K562 (cell line): ENCODE data around the gene MAD1L1. TPM values are rescaled to one million over a fixed set of nuclear protein-coding genes. Genes with fewer than 3 reads are reported as not detected.

Source experiments
- ATAC-seq: fragments of 200-7000 bp; cut with Tn5 transposase; 3 replicates; pipeline ENCODE4 v1.9.1; 2020; ENCODE audit warnings: moderate library complexity
- BruUV-seq: library from RNA; stranded (reverse); fragments of 400-500 nt; replicated peaks from 2 replicates; lab custom pipeline; 2021; lab: Mats Ljungman, UMichigan
- CTCF ChIA-PET: fragments of 300-600 bp; formaldehyde crosslinking; extraction: SDS; loops from one replicate; lab custom pipeline; 2021; ENCODE audit warnings: low intra/inter-chr PET ratio; lab: Yijun Ruan, JAX
- POLR2A ChIA-PET: fragments of 300-600, 350-650 bp; sonication (Branson Sonifier 250); formaldehyde crosslinking; extraction: SDS; loops from one replicate; lab custom pipeline; 2021; ENCODE audit warnings: antibody characterized with exemption, inconsistent platforms; lab: Yijun Ruan, JAX
- DNase-seq, 4 experiments: peaks; one replicate each; pipeline versions ENCODE4 v3.0.0 to v3.0.0-alpha.2; 2011 to 2018; ENCODE audit warnings: low spot score in 3 of 4, mixed read lengths in 3 of 4; ENCODE audit errors: extremely low read depth in 1 of 4
- FAIRE-seq: peaks from 2 replicates; lab custom pipeline; 2011; peaks lifted over from hg19 to GRCh38; lab: Jason Lieb, UNC
- H2AFZ ChIP-seq: 2 replicates; pipeline ENCODE4 v1.6.0; 2011; ENCODE audit warnings: low read depth, low read length, control low read depth, inconsistent platforms
- H3K27ac ChIP-seq: fragments of 200-600 bp; 3 replicates; pipeline ENCODE4 v1.8.0; 2011; ENCODE audit warnings: low read depth, mild to moderate bottlenecking, control low read depth, inconsistent platforms, low read length, moderate library complexity, mixed read lengths; ENCODE audit errors: extremely low read depth
- H3K27me3 ChIP-seq, 2 experiments: fragments of 300-600 bp in 1 of 2; 2 replicates in 1 of 2; 3 replicates in 1 of 2; pipeline versions ENCODE4 v1.6.0 to v1.8.0; 2011; ENCODE audit warnings: inconsistent platforms in 2 of 2, low read length in 2 of 2, mild to moderate bottlenecking in 1 of 2, mixed read lengths in 1 of 2, moderate library complexity in 1 of 2; ENCODE audit not compliant: control insufficient read depth in 2 of 2, insufficient read depth in 2 of 2
- H3K36me3 ChIP-seq: fragments of 300-600 bp; 3 replicates; pipeline ENCODE4 v1.8.0; 2011; ENCODE audit warnings: mild to moderate bottlenecking, low read length, inconsistent platforms; ENCODE audit not compliant: control insufficient read depth, insufficient read depth
- H3K4me1 ChIP-seq, 2 experiments: fragments of 200-600 bp in 1 of 2; replicated peaks in 1 of 2; 2 replicates in 1 of 2; 3 replicates in 1 of 2; pipeline versions ENCODE4 v1.5.1 to v1.8.0; 2011; ENCODE audit warnings: inconsistent platforms in 2 of 2, low read length in 2 of 2, mild to moderate bottlenecking in 1 of 2, mixed read lengths in 1 of 2, moderate library complexity in 1 of 2; ENCODE audit not compliant: control insufficient read depth in 2 of 2, insufficient read depth in 2 of 2
- H3K4me2 ChIP-seq: 2 replicates; pipeline ENCODE4 v1.6.1; 2011; ENCODE audit warnings: low read length, control low read depth, inconsistent platforms, mixed read lengths; ENCODE audit not compliant: insufficient read depth
- H3K4me3 ChIP-seq: fragments of 200-600 bp; sonication (generic), shearing (Covaris generic); 2 replicates; pipeline ENCODE4 v1.5.1; 2016; ENCODE audit warnings: control low read depth, inconsistent platforms
- H3K79me2 ChIP-seq: fragments of 200-600 bp; 3 replicates; pipeline ENCODE4 v1.8.0; 2011; ENCODE audit warnings: low read length, inconsistent platforms; ENCODE audit not compliant: control insufficient read depth, insufficient read depth
- H3K9ac ChIP-seq, 2 experiments: 2 replicates each; pipeline versions ENCODE4 v1.6.0 to v1.6.1; 2011; ENCODE audit warnings: low read depth in 2 of 2, low read length in 2 of 2, control low read depth in 1 of 2, inconsistent platforms in 1 of 2, mild to moderate bottlenecking in 1 of 2, mixed read lengths in 1 of 2; ENCODE audit not compliant: insufficient read depth in 1 of 2
- H3K9me1 ChIP-seq: one replicate; pipeline ENCODE4 v1.6.0; 2011; ENCODE audit warnings: inconsistent platforms, mild to moderate bottlenecking, low read length, moderate library complexity; ENCODE audit not compliant: control insufficient read depth, insufficient read depth
- H3K9me3 ChIP-seq: replicated peaks from 2 replicates; pipeline ENCODE4 v1.5.1; 2011; ENCODE audit warnings: low read depth, low read length, inconsistent platforms; ENCODE audit not compliant: control insufficient read depth, insufficient read depth
- H4K20me1 ChIP-seq: replicated peaks from 2 replicates; pipeline ENCODE4 v1.6.1; 2011; ENCODE audit warnings: low read length, inconsistent platforms, mixed read lengths; ENCODE audit not compliant: control insufficient read depth, insufficient read depth
- CHD1 ChIP-seq: fragments of 200-600 bp; sonication (generic); IDR thresholded peaks from one replicate; pipeline ENCODE4 v1.6.1; 2012; ENCODE audit warnings: mild to moderate bottlenecking, moderate library complexity, low read length, inconsistent platforms
- GATAD2B ChIP-seq: fragments of 450-650 bp; IDR thresholded peaks from 2 replicates; pipeline ENCODE4 v1.6.1; 2017; ENCODE audit warnings: mild to moderate bottlenecking, borderline replicate concordance
- SMARCC2 ChIP-seq: fragments of 450-650 bp; IDR thresholded peaks from 2 replicates; pipeline ENCODE4 v1.6.1; 2017; ENCODE audit warnings: antibody characterized with exemption, moderate library complexity, mild to moderate bottlenecking, low read depth
- ZNF445 ChIP-seq: fragments of 250-450 bp; sonication (Bioruptor Pico); IDR thresholded peaks from 2 replicates; pipeline ENCODE4 v1.4.0; 2020; ENCODE audit warnings: low read depth, mild to moderate bottlenecking, moderate library complexity
- ZNF551 ChIP-seq: fragments of 250-450 bp; sonication (Bioruptor Pico); IDR thresholded peaks from 2 replicates; pipeline ENCODE4 v1.5.0; 2021; ENCODE audit warnings: mild to moderate bottlenecking, moderate library complexity
- WGBS: fragments of 100-300 bp; shearing (Covaris generic); methylation state at CpG from one replicate; pipeline ENCODE4 v1.1.6; 2016; ENCODE audit warnings: low coverage, mixed read lengths; ENCODE audit not compliant: insufficient coverage; ENCODE audit errors: missing lambda C conversion rate; 5-methylcytosine and 5-hydroxymethylcytosine counted together
- in situ Hi-C: fragments of 300-500 bp; cut with MboI; formaldehyde crosslinking; loops from 4 replicates; pipeline ENCODE4 v1.15.0; 2018; ENCODE audit warnings: inconsistent platforms, mixed read lengths
- intact Hi-C: fragments of 100-400 bp; cut with micrococcal nuclease; formaldehyde crosslinking; loops from 2 replicates; pipeline ENCODE4 v1.14.2; 2022
- polyA plus RNA-seq, 8 experiments: library from polyadenylated mRNA; depleted of rRNA in 4 of 8; stranded (reverse) in 5 of 8; unstranded in 3 of 8; fragments of >200 nt; fragmentation: Nextera tagmentation in 2 of 8; fragmentation: Illumina TruSeq in 1 of 8; extraction: Ambion mirVana in 2 of 8; extraction: Trizol in 1 of 8; gene quantifications; 2 replicates each; pipeline versions ENCODE4 v1.2.1 to v1.2.3, GENCODE V29; 2011 to 2014; ENCODE audit warnings: inconsistent platforms in 1 of 8, missing spikeins in 1 of 8
- total RNA-seq, 7 experiments: library from RNA; depleted of rRNA in 6 of 7; stranded (reverse); fragments of >200 nt in 6 of 7; fragmentation: Illumina TruSeq in 2 of 7; extraction: Trizol in 2 of 7; gene quantifications; 2 replicates each; pipeline versions ENCODE4 v1.2.1 to v1.2.3, GENCODE V29; 2011 to 2021; ENCODE audit warnings: low replicate concordance in 1 of 7

Gene MAD1L1
- total and polyA plus RNA-seq, 9 of the 15 experiments (the other 6 are each of a cell fraction or from before 2014, with no cell fraction given), result 1.7 to 89.7 (median 18.0) TPM

DNA sequence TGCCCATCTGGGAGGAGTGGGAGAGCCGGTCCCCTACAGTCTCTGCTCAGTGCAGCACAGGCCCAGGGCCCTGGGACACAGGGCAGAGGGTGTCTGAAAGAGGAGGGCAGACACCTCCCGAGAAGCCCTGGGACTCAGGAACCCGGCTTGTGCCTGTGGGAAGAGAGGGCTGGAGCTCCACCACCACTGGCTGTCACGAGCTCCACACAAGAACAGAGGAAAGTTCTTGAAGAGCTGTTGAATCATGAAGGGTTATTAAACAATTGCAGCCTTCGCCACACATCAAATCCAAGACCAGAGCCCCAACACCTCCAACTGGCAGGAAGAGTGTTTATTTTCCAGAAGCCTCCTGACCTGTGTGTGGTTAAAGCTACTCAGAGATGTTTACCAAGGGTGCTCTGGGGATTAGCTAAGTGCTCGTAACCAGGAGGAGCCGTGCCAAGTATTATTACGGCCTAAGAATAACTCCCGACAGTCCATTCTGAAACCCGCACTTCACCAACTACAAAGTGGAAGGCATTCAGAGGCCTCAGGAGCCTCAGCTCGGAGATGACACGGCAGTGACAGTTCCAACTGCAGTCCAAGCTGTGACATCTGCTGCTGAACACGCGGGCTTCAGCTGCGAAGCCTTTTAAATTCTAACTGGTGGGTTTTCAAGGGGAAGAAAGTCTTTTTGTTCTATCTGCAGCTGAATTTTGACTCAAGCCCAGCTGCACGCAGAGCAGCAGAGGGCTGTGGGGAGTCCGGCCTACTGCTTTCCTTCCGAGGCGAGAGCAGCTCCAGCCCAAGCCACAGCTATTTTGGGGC lies 75.1 kb downstream of the MAD1L1 start:
- Histone ChIP-seq H3K4me2 (no peak overlapping the region), H4K20me1 (0 out of 2 replicates have a peak, but pooled peaks cover 5% of the 10 kb centered on the region), H3K79me2 (no peaks in the 10 kb centered on the region), H3K36me3 (peaks cover 3% of the 10 kb centered on the region; the same call in 1 of the 3 replicates), H3K9me1 (no peaks in the 10 kb centered on the region), H3K27me3 (no peaks in the 10 kb centered on the region), H3K4me3 (no peak overlapping the region), H3K9ac (peak overlapping the region in 1 of 2 experiments; percentile 20; a peak in 1 of 4 replicates)
- no TSS peak for BruUV-seq
- ATAC-seq, result no peak
- TF ChIP-seq GATAD2B, result no peak
- TF ChIP-seq CHD1, result no peak
- TF ChIP-seq SMARCC2, result no peak
- TF ChIP-seq ZNF445 (CRISPR knock-in tag), result no peak
- TF ChIP-seq ZNF551, result no peak
- TF ChIP-seq, all 486 proteins: peak for 0
- no peak overlapping the region for H2AFZ ChIP-seq
- in situ Hi-C loops (no loop called here), intact Hi-C loops (no loop called here)
- FAIRE-seq (no peak), DNase-seq (no peak)
- H3K27ac ChIP-seq, result no peak overlapping the region
- H3K9me3 ChIP-seq, result no peaks in the 10 kb centered on the region
- peaks cover 0 to 8% of the 10 kb centered on the region in 2 experiments; a peak in 2 of 5 replicates for H3K4me1 ChIP-seq
- ChIA-PET CTCF (no interaction called here), POLR2A (interaction anchor here (0.6 to 0.7 kb wide), 4 partner anchors 58 to 389 kb away, joined by 3 to 5 read pairs (median 4); partner anchors contain the start of gene MAD1L1)
- 88% methylated on average over 19 of the region's 19 CpGs for WGBS
